ENCODE results near the gene TAS1R2. TPM values are rescaled to one million over a fixed set of nuclear protein-coding genes. Genes with fewer than 3 reads are reported as not detected.

The TAS1R2 gene
- total and polyA plus RNA-seq, 2 of the 8 experiments (the other 6 are each of a cell fraction or from before 2014, with no cell fraction given), result not detected

DNA sequence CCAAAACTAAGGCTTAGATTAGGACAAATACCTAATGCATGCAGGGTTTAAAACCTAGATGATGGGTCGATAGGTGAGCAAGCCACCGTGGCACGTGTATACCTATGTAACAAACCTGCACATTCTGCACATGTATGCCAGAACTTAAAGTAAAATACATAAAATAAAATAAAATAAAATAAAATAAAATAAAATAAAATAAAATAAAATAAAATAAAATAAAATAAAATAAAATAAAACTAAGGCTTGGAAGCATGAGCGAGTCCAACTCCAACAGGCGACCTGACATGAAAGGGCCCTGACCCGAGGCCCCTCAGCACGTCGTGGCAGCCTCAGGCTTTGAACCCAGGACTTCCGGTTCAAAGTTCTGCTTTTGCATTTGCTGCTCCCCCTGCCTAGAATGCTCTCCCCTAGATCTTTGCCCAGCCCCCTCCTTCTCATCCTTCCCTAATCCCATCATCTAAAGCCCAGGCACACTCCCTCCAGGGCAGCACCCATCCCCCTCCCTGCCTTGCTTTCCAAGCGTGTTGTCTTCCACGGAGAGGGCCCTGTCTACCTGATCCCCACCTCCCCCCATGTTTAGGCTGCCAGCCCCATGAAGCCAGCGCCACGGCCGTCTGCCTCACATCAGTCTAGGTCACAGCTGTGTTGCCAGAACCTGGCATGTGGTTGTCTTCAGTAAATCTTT lies 64.3 kb downstream of the TAS1R2 start:
- DNase-seq (ENCODE audit: low read depth in 1 of 2, low spot score in 2 of 2) (no peak), FAIRE-seq (no peak)
- WGBS, 2 experiments (ENCODE audit: extremely low coverage in 1 of 2, insufficient coverage in 1 of 2, insufficient read length in 1 of 2, insufficient replicate concordance in 2 of 2, low coverage in 1 of 2, low lambda C conversion rate in 2 of 2, missing lambda C conversion rate in 1 of 2), result 73% methylated on average over 14 of the region's 14 CpGs; no CpG with 5 or more reads in 1 of the 2 experiments
- H4K91ac ChIP-seq (replicated peaks; ENCODE audit: insufficient read length, low read length), result peak overlapping the region; percentile 61
- 0 out of 2 replicates have a peak overlapping the region, but pooled peaks have one; percentile 48 for H2BK20ac ChIP-seq (ENCODE audit: low read length)
- H3K4me3 ChIP-seq (ENCODE audit: extremely low read depth in 1 of 4, insufficient read depth in 2 of 4, low read depth in 3 of 4, low read length in 4 of 4), result no peak overlapping the region
- H2BK12ac ChIP-seq (ENCODE audit: low read depth, low read length), result 0 out of 2 replicates have a peak overlapping the region, but pooled peaks have one; percentile 86
- H4K20me1 ChIP-seq (replicated peaks in 1 of 2; ENCODE audit: control insufficient read depth in 1 of 2, insufficient read depth in 2 of 2, low read length in 2 of 2), result no peaks in the 10 kb centered on the region
- no peak overlapping the region for H2AFZ ChIP-seq (ENCODE audit: low read length)
- H3K4me1 ChIP-seq (replicated peaks in 1 of 4; ENCODE audit: control insufficient read depth in 3 of 4, insufficient read depth in 4 of 4, low read length in 3 of 4), result peaks cover 3 to 15% (median 7%) of the 10 kb centered on the region in 4 experiments; a peak in 6 of 7 replicates
- peak overlapping the region; percentile 31 to 51; a peak in 1 of 4 replicates for H3K4me2 ChIP-seq (ENCODE audit: insufficient read depth in 1 of 2, low read depth in 2 of 2, low read length in 2 of 2)
- H3K23me2 ChIP-seq (ENCODE audit: low read depth, low read length), result no peaks in the 10 kb centered on the region
- H2BK15ac ChIP-seq (ENCODE audit: low read length), result no peak overlapping the region
- peak overlapping the region; percentile 51; the same call in 1 of the 2 replicates for H3K18ac ChIP-seq (ENCODE audit: extremely low read depth, low read length)
- H4K8ac ChIP-seq (ENCODE audit: extremely low read depth, insufficient read depth, low read length), result peak overlapping the region; percentile 76; the same call in 1 of the 2 replicates
- no peak overlapping the region for H3K56ac ChIP-seq (replicated peaks; ENCODE audit: insufficient read length, low read depth, low read length)
- no peak overlapping the region for H3K27ac ChIP-seq (ENCODE audit: low read depth, low read length)
- no peaks in the 10 kb centered on the region for H3K36me3 ChIP-seq (ENCODE audit: control insufficient read depth in 2 of 4, insufficient read depth in 4 of 4, low read length in 3 of 4)
- peaks cover 0 to 4% (median 0%) of the 10 kb centered on the region in 4 experiments; a peak in 3 of 7 replicates for H3K27me3 ChIP-seq (replicated peaks in 1 of 4; ENCODE audit: control insufficient read depth in 3 of 4, extremely low read depth in 1 of 4, insufficient read depth in 3 of 4, low read length in 3 of 4)
- peak overlapping the region; percentile 65; the same call in 1 of the 2 replicates for H2AK5ac ChIP-seq (ENCODE audit: low read depth, low read length)
- no peak overlapping the region for H3K4ac ChIP-seq (replicated peaks; ENCODE audit: insufficient read length, low read depth, low read length)
- H3K9ac ChIP-seq (replicated peaks in 1 of 4; ENCODE audit: extremely low read depth in 1 of 4, low read depth in 3 of 4, low read length in 3 of 4), result no peak overlapping the region
- H3K23ac ChIP-seq (ENCODE audit: insufficient read length), result no peak overlapping the region
- ChIA-PET POLR2A (ENCODE audit: partially characterized antibody) (interaction anchor here (0.5 to 1.3 kb wide), 4 partner anchors 10 to 1976 kb away, joined by 3 to 4 read pairs (median 3); no protein-coding TSS in a partner anchor), CTCF (ENCODE audit: partially characterized antibody) (interaction anchor here (0.8 to 5.2 kb wide), 22 partner anchors 9 to 201 kb away, joined by 3 to 23 read pairs (median 4); no protein-coding TSS in a partner anchor)
- H3K14ac ChIP-seq (ENCODE audit: insufficient read length), result no peak overlapping the region
- H2BK120ac ChIP-seq (replicated peaks; ENCODE audit: low read depth, low read length), result no peak overlapping the region
- no peaks in the 10 kb centered on the region for H3K79me1 ChIP-seq (ENCODE audit: low read depth, low read length)
- no peaks in the 10 kb centered on the region for H3K9me3 ChIP-seq (ENCODE audit: insufficient read depth in 2 of 2, low read depth in 1 of 2, low read length in 1 of 2)
- peak overlapping the region; percentile 5; the same call in 1 of the 2 replicates for H2BK5ac ChIP-seq (ENCODE audit: low read depth, low read length)
- H3K79me2 ChIP-seq (ENCODE audit: control insufficient read depth in 1 of 2, insufficient read depth in 2 of 2, low read length in 2 of 2), result no peaks in the 10 kb centered on the region
- H4K5ac ChIP-seq (ENCODE audit: insufficient read length, low read depth, low read length), result no peak overlapping the region
- TF ChIP-seq ZNF274 (IDR thresholded peaks at IDR 0.05; ENCODE audit: borderline replicate concordance, extremely low read depth, low read length), result no peak
- no peak for TF ChIP-seq ATF3 (IDR thresholded peaks at IDR 0.05; ENCODE audit: insufficient read depth, low read depth, low read length)
- TF ChIP-seq KDM1A (IDR thresholded peaks at IDR 0.05; ENCODE audit: borderline replicate concordance, low read length), result no peak
- TF ChIP-seq FOSL1 (IDR thresholded peaks at IDR 0.05; ENCODE audit: insufficient read depth, low read depth, low read length), result no peak
- no peak for TF ChIP-seq SP1 (IDR thresholded peaks at IDR 0.05; ENCODE audit: low read depth, low read length)
- TF ChIP-seq CHD1 (IDR thresholded peaks at IDR 0.05; ENCODE audit: low read depth, low read length), result no peak
- no peak for TF ChIP-seq TAF7 (optimal IDR thresholded peaks at IDR 0.05; ENCODE audit: borderline replicate concordance, low read depth, low read length)
- TF ChIP-seq SAP30 (IDR thresholded peaks at IDR 0.05; ENCODE audit: insufficient read depth, insufficient replicate concordance, low read length), result no peak
- TF ChIP-seq RNF2 (IDR thresholded peaks at IDR 0.05; ENCODE audit: borderline replicate concordance, low read depth, low read length, missing control alignments, poor library complexity, severe bottlenecking), result no peak
- TF ChIP-seq ASH2L (IDR thresholded peaks at IDR 0.05; ENCODE audit: low read length), result no peak
